ENCODE data around the gene YIPF5.

YIPF5 gene

DNA sequence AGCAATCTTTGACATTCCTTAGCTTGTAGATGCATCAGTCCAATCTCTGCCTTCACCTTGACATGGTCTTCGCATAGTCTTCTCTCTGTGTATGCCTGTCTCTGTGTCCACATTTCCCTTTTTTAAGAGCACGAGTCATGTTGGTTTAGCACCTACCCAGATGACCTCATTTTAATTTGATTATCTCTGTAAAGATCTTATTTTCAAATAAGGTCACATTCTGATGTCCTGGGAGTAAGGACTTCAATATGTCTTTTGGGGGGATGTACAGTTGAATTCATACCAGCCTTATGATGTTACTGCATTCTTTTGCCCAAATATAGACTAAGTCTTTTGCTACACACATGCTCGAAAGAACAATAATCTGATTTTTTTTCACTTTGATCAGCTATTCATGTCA is 7.1 kb upstream of the YIPF5 start:
- FAIRE-seq, result no peak

- FAIRE-seq, result no peak
Measured at GRCh38 chr5:144173766-144174165, 3.3 kb upstream of the YIPF5 start.

- no peak for FAIRE-seq
Measured at GRCh38 chr5:144169904-144170275, 569 bp downstream of the YIPF5 start.

- no peak for FAIRE-seq
Measured at GRCh38 chr5:144167998-144168397, 2.5 kb downstream of the YIPF5 start.

GRCh38 chr5:144166696-144167095 is 3.8 kb downstream of the YIPF5 start:
- no peak for FAIRE-seq

- FAIRE-seq, result no peak
Measured at GRCh38 chr5:144162686-144163085, 7.8 kb downstream of the YIPF5 start.

DNA sequence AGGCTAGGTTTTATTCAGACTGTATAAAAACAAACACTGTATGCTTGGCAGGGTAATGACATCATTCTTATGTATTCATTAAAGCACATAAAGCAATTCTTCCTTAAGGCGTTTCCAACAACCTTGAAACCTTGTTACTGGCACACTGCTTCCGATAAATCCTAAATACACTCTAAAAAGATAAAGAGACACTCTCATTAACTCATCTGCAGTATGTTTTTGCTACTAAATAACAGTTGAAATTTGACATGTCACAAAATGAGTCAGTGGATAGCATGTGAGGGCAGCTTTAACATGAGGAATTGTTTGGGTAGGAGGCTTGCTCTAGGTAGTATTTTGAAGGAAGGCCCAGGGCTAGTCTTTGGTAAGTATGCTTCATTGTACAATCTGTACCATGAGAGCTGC is 13.7 kb downstream of the YIPF5 start:
- no peak for FAIRE-seq

DNA sequence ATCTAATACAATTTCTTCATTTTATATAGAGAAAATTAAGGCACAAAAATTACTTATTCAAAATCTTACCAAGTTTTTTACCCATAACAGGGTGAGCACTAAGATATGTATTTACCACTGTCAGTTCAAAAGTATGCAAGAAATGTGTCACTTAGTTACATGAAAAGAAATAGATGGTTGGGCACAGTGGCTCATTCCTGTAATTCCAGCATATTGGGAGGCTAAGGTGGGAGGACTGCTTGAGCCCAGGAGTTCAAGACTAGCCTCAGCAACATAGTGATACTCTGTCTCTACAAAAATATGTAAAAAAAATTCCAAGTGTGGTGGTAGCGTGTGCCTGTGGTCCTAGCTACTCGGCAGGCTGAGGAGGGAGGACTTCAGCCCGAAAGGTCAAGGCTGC is 19.4 kb downstream of the YIPF5 start:
- FAIRE-seq, result no peak

DNA sequence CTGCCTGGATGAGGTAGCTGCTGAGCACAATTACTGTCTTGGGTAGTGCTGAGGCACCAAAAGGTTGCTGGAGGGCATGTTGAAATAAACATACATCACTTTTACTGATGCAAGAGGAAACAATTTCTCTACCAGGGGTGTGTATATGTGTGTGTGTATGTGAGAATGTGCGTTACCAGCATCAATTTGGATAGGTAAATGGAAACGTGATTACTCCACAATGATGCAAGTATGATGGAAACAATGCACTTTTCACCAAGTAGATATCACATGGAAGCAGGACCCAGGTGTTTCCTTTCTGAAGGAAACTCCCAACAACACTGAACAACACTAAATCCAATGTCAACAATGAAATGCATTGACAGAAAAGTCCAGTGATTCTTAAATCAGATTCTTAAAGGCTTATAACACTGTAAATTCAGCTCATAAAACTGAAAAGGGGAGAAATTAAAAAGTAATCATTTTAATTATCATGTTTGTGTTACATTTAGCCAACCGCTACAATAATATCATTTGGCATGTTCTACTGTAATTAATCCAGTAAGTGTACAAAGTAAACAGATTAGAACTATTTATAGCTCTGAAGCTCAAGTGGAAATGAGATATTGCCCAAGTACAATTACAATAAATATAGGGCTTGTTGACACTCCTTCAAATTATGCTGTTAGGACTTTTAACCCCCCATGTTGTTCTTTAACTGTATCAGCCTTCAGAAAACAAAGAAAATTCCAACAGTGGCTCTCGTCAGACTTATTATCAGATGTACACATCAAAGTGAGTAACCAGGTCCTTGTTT is 25.3 kb downstream of the YIPF5 start:
- no peak for FAIRE-seq

DNA sequence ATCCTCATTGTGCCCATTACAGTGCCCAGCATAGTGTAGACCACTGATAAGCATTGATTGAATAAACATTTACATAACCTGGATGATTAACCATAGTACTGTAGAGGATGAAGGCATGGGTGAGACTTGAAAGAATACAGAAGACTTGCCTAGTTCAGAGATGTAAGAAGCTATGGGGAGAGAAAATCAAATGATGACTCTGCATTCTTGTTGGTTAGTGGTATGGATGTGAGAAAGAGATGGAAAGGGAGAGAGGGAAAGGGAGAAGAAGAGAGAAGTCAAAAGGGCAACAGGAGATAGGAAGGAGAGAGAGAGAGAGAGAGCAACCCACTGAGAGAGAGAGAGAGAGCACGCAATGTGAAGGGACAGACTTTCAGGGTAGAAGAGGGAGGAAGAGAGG is 26.8 kb downstream of the YIPF5 start:
- FAIRE-seq, result no peak

- no peak for FAIRE-seq
Measured at GRCh38 chr5:144142824-144143162, 27.7 kb downstream of the YIPF5 start.

GRCh38 chr5:144142139-144142823 is 28.2 kb downstream of the YIPF5 start:
- no peak for FAIRE-seq

DNA sequence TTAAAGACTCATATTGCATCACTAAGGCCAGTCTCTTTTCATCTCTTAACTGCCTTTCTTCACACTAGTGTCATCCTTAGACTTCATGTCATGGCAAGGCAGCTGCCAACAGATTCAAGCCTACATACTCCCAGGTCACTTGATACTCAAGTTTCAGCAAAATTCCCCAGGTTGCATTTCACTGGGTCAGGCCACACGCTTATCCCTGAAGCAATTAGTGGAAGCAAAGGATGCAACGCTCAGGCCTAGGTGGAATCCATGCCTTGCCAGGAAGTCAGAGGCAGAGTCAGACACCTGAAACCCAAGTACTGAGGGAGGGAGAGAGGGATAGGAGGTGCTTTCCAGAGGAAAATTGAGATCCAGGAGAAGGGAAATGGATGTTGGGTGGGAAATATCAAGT is 28.9 kb downstream of the YIPF5 start:
- no peak for FAIRE-seq

GRCh38 chr5:144139586-144139985 is 30.9 kb downstream of the YIPF5 start:
- FAIRE-seq, result no peak

GRCh38 chr5:144135113-144135762 is 35.2 kb downstream of the YIPF5 start:
- no peak for FAIRE-seq

DNA sequence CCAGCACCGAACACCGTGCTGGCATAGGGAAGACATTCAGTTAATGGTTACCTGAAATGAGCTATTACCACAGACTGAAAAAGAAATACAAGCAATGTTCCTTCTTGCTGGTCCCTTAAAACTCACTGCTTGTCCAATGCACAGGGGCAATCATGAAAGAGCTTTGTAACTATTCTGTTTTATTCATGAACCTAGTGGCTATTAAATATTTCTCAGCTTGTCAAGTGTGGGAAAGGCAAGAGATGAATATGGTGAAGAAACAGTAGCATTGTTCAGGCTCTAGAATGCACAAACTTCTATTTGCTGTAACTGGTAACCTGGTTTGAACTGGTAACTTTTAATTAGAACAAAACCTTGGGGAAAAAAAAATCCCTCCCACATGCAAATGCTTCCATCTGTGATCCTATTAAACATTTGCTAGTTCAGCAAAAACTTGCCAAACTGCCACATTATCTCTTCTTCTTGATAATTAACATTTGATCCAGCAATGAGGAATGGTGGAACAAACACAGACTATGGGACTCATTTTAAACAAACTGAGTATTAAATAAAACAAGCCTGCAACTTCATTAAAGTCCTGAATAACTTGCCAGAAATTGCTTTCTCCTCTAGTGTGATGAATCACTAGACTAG is 36.1 kb downstream of the YIPF5 start:
- no peak for FAIRE-seq

- FAIRE-seq, result no peak
Measured at GRCh38 chr5:144133050-144133633, 37.3 kb downstream of the YIPF5 start.

DNA sequence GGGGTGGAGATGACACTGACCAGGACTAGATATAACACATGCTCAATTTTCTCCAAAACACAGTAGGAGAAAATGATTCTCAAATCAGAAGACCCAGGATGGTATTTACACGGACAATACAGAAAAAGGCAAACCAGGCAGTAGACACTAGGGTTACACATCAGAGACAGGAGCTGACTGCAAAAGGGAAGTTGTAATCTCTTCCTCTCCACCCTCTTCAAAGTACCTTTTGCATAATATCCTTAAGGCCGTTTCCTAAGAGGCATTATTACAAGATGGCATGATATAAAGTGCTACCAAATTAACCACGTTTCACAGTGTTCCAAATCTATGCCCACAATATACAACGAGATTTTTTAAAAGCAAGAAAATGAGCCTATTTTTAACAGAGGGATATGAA is 39.2 kb downstream of the YIPF5 start:
- no peak for FAIRE-seq

- FAIRE-seq, result no peak
Measured at GRCh38 chr5:144130306-144130705, 40.2 kb downstream of the YIPF5 start.

- FAIRE-seq, result no peak
Measured at GRCh38 chr5:144128844-144129243, 41.6 kb downstream of the YIPF5 start.

GRCh38 chr5:144126707-144127106 is 43.8 kb downstream of the YIPF5 start:
- no peak for FAIRE-seq

DNA sequence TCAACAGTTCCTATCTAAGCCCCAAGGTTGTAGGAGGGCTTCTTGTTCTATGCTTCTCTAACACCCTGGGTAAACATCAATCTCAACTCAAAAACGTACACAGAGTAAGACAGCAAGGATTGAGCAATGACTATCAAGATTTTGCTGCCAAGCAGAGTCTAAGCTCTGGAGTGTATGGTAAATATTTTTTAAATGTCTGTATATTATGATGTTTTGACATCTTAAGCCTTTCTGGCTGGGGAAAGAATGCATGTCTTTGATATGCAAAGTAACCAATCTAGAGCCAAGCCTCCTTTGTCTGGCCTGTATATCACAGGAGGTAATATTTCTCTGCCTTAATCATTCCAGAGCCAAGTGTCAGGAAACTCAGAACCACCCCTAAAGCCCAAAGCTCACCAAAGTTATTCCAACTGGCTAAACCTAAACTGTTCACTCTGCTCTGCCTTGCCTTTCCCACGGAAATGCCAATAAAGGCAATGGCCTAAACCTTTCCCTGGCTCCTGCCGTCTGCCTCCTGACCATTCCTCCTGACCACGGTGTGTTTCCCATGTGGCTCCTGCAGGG is 45.2 kb downstream of the YIPF5 start:
- no peak for FAIRE-seq

DNA sequence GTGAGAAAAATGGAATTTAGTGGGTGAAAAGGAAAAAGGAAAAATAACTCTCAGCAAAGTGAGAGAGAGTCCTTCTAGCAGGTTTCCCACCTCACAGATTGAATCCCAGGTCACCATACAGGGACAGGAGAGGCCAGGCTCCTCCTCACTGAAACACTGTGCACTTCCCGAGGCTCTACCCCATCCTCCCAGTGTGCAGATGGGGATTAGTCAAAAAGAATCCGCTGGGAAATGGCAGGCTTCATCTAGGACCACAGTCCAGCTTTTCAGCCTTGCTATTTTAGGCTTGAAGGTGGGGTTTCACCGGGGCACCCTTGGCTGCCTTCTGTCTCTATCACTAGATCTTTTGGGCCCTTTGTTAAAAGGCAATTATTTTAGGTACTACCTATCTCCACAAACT is 47.8 kb downstream of the YIPF5 start:
- no peak for FAIRE-seq

All from TTC549 (cell line).